ENCODE measurements around the gene WIPF2. TPM values are rescaled to one million over a fixed set of nuclear protein-coding genes. Genes with fewer than 3 reads are reported as not detected.

The WIPF2 gene
- polyA plus RNA-seq, 3 donors from 2014 or later, result 4.0 to 14.2 (median 5.2) TPM

DNA sequence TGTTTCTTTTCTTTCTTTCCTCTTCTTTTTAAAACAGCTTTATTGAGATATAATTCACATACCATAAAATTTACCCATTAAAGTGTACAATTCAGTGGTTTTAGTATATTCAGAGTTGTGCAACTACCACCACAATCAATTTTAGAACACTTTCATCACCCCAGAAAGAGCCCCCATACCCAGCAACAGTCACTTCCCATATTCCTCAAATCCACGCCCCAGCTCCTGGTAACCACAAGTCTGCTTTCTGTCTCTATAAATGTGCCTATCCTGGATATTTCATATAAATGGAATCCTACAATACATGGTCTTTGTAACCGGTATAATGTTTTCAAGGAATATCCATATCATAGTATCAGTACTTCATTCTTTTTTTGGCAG, 109.3 kb downstream of the WIPF2 start:
- H3K4me3 Mint-ChIP-seq, result peak overlapping the region in 1 of 5 donors; percentile 28
- peak overlapping the region in 5 of 6 donors; percentile 62 to 86 (median 78) for H3K27ac Mint-ChIP-seq
- peaks cover 76 to 79% of the 10 kb centered on the region in 2 donors for H3K4me1 Mint-ChIP-seq

DNA sequence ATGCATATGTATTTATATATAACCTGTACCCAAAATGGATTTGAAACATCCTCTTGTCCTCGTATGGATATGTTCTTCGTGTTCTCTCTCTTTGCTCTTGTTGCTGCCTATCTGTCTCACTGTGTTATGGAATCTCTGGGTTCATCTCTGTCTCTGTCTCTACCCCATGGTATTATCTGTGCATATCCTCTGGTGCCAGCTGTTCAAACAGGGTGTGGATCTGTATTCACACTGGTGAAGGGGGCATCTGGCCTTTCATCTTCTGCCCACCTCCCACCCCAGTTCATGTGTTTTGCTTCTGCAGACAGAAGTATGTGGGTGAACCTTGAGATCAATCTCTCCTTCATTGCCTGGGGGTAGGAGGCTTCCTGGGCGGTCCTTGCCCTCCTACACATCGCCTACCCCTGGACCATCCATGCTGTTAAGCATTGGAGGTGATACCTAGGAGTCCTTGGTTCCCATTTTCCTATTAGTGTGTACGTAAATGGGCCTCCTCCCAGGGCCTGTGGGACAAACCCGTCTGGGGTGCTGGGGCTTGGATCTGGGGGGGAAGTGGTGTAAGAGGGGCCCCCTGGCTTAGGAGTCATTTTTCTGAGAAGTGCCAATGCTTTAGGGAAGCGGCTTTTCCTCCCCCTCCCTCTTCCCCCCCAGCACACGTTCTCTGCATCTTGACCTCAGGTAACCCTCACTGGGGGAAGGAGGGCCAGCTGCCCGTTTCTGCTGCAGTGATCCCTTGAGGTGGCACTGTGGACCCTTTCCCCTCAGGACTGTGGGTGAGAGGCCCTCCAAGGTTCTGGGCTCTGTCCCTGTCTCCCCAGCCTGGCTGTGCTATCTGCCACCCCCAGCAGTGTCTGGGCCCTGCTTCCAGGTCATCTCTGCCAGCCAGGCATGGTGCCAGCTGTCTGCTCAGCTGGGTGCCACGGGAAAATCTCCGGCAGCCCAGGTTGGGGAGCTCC, 111.0 kb downstream of the WIPF2 start:
- Mint-ChIP-seq H3K9me3 (no peaks in the 10 kb centered on the region), H3K4me3 (peak overlapping the region; percentile 2 to 54 (median 15)), H3K27me3 (ENCODE audit: low read depth in 3 of 3) (peaks cover 0 to 9% (median 0%) of the 10 kb centered on the region in 3 donors), H3K4me1 (peaks cover 70 to 77% of the 10 kb centered on the region in 2 donors), H3K36me3 (peaks cover 3 to 11% (median 11%) of the 10 kb centered on the region in 3 donors), H3K27ac (peak overlapping the region; percentile 2 to 87 (median 68))
- no peak for DNase-seq

More for the DNA sequence above, 109.3 kb downstream of the WIPF2 start:
- H3K27me3 Mint-ChIP-seq (ENCODE audit: low read depth in 3 of 3), result peaks cover 6 to 13% (median 8%) of the 10 kb centered on the region in 3 donors
- H3K9me3 Mint-ChIP-seq, result no peaks in the 10 kb centered on the region
- peaks cover 3 to 11% (median 11%) of the 10 kb centered on the region in 3 donors for H3K36me3 Mint-ChIP-seq
- no peak for DNase-seq

DNA sequence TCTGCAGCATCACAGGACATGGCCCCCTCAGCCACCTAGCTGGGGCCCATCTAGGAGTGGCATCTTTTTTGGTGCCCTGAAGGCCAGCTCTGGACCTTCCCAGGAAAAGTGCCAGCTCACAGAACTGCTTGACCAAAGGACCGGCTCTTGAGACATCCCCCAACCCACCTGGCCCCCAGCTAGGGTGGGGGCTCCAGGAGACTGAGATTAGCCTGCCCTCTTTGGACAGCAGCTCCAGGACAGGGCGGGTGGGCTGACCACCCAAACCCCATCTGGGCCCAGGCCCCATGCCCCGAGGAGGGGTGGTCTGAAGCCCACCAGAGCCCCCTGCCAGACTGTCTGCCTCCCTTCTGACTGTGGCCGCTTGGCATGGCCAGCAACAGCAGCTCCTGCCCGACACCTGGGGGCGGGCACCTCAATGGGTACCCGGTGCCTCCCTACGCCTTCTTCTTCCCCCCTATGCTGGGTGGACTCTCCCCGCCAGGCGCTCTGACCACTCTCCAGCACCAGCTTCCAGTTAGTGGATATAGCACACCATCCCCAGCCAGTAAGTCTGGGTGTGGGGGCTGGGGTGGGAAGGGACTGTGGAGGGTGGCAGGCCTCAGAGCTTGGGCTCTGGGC, 111.9 kb downstream of the WIPF2 start:
- H3K27ac Mint-ChIP-seq, result peak overlapping the region in 5 of 6 donors; percentile 26 to 80 (median 58)
- no peaks in the 10 kb centered on the region for H3K9me3 Mint-ChIP-seq
- H3K36me3 Mint-ChIP-seq, result peaks cover 3 to 11% (median 11%) of the 10 kb centered on the region in 3 donors
- peaks cover 61 to 72% of the 10 kb centered on the region in 2 donors for H3K4me1 Mint-ChIP-seq
- DNase-seq, result no peak
- peak overlapping the region in 1 of 5 donors; percentile 40 for H3K4me3 Mint-ChIP-seq
- peaks cover 0 to 4% (median 2%) of the 10 kb centered on the region in 3 donors for H3K27me3 Mint-ChIP-seq (ENCODE audit: low read depth in 3 of 3)

DNA sequence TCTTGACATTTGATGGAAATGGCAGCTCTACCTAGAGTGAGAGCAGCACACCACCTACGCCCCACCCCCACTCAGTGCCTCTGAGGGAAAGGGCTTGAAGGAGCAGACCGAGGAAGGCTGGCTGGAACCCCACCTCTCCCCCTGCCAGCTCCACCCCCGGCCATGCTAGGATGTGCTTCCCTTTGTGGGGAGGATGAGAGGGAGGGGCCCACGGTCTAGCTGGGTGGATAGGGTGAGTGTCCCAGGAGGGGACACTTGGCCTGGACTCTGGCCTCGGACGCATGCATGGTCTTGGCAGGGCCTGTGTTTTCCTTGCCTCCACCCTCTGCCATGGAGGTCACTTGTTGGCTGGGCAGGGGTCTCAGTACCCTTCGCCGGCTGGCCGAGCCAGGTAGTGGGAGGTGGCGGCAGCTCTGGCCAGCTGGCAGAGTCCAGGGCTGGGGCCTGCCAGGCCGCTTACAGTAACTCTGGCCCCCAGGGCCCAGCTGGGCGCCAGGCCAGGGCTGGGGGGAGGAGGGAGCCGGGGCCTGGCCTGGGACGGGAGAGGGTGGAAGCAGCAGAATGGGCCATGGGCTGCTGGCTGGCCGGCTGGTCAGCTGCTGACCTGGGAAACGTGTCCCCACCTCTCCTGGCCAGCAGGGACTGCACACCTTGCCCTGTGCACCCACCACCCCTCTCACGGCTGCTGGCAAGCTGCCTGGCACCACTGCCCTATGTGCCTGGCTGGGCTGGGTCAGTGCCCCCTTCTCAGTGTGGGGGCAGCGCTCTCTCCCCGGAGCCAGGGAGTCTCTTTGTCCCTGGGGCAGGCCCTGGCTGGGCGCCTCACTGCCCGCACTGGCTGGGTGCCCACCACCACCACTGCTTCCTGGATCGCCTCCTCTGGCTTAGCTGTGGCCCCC, 112.9 kb downstream of the WIPF2 start:
- no peaks in the 10 kb centered on the region for H3K9me3 Mint-ChIP-seq
- peaks cover 53 to 62% of the 10 kb centered on the region in 2 donors for H3K4me1 Mint-ChIP-seq
- peaks cover 3 to 11% (median 11%) of the 10 kb centered on the region in 3 donors for H3K36me3 Mint-ChIP-seq
- DNase-seq, result no peak
- H3K27ac Mint-ChIP-seq, result peak overlapping the region in 2 of 6 donors; percentile 44 to 80
- H3K27me3 Mint-ChIP-seq (ENCODE audit: low read depth in 3 of 3), result peaks cover 0 to 2% (median 0%) of the 10 kb centered on the region in 3 donors
- H3K4me3 Mint-ChIP-seq, result no peak overlapping the region

Other genes starting within 250 kb of the WIPF2 start
- gene PSMD3, start 238.5 kb upstream of the WIPF2 start, polyA plus RNA-seq, result 10 to 100 TPM; 47.0 to 59.1 (median 47.7) TPM
- gene CSF3, start 203.9 kb upstream of the WIPF2 start, polyA plus RNA-seq, result not detected
- gene MED24, start 164.9 kb upstream of the WIPF2 start, polyA plus RNA-seq, result 10 to 100 TPM; 34.8 to 75.8 (median 53.2) TPM
- 10 to 100 TPM in 1 of 3 donors, 1 to 10 TPM in 2; 5.0 to 15.0 (median 8.0) TPM for gene THRA, start 156.3 kb upstream of the WIPF2 start, polyA plus RNA-seq
- gene NR1D1, start 118.7 kb upstream of the WIPF2 start, polyA plus RNA-seq, result 1 to 10 TPM in 1 of 3 donors, under 1 TPM in 1, not detected in 1; 0.49 to 2.8 TPM
- 10 to 100 TPM in 2 of 3 donors, 1 to 10 TPM in 1; 5.6 to 16.2 (median 11.1) TPM for gene MSL1, start 97.3 kb upstream of the WIPF2 start, polyA plus RNA-seq
- 10 to 100 TPM; 24.5 to 53.5 (median 27.7) TPM for gene CASC3, start 78.8 kb upstream of the WIPF2 start, polyA plus RNA-seq
- not detected for gene RAPGEFL1, start 41.8 kb upstream of the WIPF2 start, polyA plus RNA-seq
- 1 to 10 TPM in 2 of 3 donors, under 1 TPM in 1; 0.81 to 1.8 (median 1.5) TPM for gene CDC6, start 68.6 kb downstream of the WIPF2 start, polyA plus RNA-seq
- 10 to 100 TPM in 1 of 3 donors, 1 to 10 TPM in 2; 4.6 to 12.1 (median 4.6) TPM for gene RARA, start 89.9 kb downstream of the WIPF2 start, polyA plus RNA-seq
- under 1 TPM in 2 of 3 donors, not detected in 1; 0.40 to 0.68 TPM for gene GJD3, start 145.4 kb downstream of the WIPF2 start, polyA plus RNA-seq
- 1 to 10 TPM in 2 of 3 donors, under 1 TPM in 1; 0.80 to 2.4 (median 2.2) TPM for gene TOP2A, start 198.6 kb downstream of the WIPF2 start, polyA plus RNA-seq
- gene IGFBP4, start 224.1 kb downstream of the WIPF2 start, polyA plus RNA-seq, result 10 to 100 TPM; 22.3 to 41.7 (median 36.2) TPM